Ramos (cell line): ENCODE data around the gene RFX2.
"Not testable (repeated sequence)": the region's sequence is repeated elsewhere in the genome, so short reads cannot be mapped to it uniquely, and the experiment has no call there.

ENCODE experiments used
- in situ Hi-C: fragments of 300-500 bp; cut with MboI; formaldehyde crosslinking; loops from one replicate; pipeline ENCODE4 v1.14.3; 2022; ENCODE audit warnings: low sequenced_read_pairs; ENCODE audit not compliant: unreplicated experiment

The RFX2 gene

DNA sequence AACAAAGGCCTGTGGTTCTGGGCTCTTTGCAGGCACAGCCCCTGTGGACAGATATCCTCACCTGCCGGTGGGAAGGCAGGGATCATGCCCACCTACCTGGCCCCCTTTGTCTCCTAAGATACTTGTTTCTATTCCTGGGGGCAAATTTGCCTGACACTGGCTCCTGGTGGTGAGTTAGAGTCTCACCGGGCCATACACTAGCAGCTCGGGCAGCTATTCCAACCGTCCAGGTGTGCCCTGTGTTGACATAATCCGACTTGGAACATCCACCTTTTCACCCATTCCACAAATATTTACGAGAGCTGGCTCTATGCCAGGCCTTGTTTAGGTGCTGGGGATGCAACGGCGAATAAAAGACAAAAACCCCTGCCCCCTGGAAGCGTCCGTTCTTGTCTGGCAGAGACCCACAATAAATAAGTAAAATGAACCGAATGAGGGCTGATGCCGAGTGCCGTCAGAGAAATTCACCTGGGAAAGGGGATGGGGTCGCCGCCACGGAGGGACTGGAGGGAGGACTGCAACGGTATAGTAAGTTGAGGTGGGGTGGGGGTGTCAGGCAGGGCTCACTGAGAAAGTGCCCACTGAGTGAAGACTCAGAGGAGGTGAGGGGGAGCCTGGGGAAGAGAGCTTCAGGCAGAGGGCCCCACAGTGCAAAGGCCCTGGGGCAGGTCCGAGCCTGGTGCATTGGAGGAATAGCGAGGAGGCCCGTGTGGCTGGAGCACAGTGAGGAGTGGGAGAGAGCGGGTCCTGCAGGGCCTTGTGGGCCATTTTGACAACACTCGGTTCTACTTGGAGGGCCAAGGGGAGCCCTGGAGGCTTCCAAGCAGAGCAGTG lies 89.1 kb downstream of the RFX2 start:
- in situ Hi-C loops = loop anchor here (5.0 kb wide), 1 partner anchor 219 kb away; no protein-coding TSS in a partner anchor

- in situ Hi-C loops = loop anchor here (5.0 kb wide), 1 partner anchor 218 kb away; no protein-coding TSS in a partner anchor
These were observed 90.0 kb downstream of the RFX2 start for GRCh38 chr19:6020166-6020882.

GRCh38 chr19:6018786-6019185 lies 91.5 kb downstream of the RFX2 start:
- in situ Hi-C loops = no loop called here

- in situ Hi-C loops = no loop called here
These were observed 92.7 kb downstream of the RFX2 start for GRCh38 chr19:6017576-6017975.

GRCh38 chr19:6015841-6016545 lies 94.3 kb downstream of the RFX2 start:
- in situ Hi-C loops = no loop called here

DNA sequence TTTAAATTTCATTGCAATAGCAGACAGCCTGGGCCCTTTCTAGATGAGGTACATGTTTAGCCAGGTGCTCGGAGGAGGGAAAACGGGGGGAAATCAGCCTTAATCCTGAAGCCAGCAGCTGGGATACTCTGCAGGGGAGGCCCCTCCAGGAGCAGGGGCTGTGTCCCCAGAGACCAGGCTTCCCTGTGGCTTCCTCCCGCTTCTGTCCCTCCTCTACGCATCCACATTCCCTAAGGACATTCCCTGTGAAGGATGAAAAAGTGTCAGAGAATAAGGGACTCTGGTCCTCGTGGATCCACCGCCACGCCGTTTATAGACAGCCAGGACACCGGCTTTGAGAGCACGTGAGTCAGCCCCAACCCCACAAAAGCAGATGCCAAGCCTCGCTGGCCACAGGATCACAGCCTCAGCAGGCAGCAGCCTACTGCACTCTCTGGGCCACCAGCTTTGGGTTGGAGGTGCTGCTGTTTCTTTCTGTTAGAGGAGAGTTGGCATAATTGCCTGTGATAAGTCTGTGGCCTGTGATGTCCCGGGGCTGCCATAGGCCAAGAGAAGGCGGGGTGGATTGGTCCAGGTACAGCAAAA lies 95.7 kb downstream of the RFX2 start:
- in situ Hi-C loops = no loop called here

- in situ Hi-C loops = no loop called here
These were observed 97.7 kb downstream of the RFX2 start for GRCh38 chr19:6012426-6013170.

- in situ Hi-C loops = no loop called here
These were observed 98.5 kb downstream of the RFX2 start for GRCh38 chr19:6011794-6012193.

GRCh38 chr19:6011206-6011605 lies 99.1 kb downstream of the RFX2 start:
- in situ Hi-C loops = no loop called here

DNA sequence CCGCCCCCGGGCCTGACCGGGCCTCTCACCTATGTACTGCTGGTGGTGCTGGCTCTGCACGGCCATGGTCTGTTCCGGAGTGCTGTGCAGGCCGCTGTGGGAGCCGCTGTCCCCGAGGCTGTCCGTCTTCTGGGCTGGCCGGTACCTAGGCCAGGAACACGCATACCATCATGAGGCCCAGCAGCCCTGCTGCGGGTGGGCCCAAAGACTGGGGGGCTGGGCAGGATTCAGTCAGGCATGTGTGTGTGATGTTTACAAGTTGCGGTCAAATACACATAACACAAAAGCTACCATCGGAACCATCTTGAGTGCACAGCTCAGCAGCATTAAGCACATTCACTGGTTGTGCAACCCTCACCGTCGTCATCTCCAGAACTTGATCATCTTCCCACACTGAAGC lies 100.2 kb downstream of the RFX2 start:
- in situ Hi-C loops = no loop called here

GRCh38 chr19:6007866-6008265 lies 102.4 kb downstream of the RFX2 start:
- in situ Hi-C loops = no loop called here

DNA sequence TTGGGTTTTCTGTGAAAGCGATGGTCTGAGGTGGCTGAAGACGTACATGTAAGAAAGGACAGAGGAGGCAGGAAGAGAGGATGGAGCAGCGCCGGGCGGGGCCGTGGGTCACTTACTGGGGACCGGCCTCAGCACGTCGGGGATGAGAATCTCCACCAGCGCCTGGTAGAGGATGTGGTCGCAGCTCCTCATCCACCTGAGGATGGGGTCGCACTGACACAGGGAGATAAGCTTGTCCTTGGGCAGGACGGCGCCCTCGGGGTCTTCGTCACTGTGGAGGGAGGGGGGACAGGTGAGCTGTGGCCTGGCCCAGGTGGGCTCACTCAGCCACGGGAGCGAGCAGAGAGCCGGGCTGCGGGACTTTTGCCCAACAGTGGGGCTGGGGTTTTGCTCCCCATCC lies 103.4 kb downstream of the RFX2 start:
- in situ Hi-C loops = no loop called here

DNA sequence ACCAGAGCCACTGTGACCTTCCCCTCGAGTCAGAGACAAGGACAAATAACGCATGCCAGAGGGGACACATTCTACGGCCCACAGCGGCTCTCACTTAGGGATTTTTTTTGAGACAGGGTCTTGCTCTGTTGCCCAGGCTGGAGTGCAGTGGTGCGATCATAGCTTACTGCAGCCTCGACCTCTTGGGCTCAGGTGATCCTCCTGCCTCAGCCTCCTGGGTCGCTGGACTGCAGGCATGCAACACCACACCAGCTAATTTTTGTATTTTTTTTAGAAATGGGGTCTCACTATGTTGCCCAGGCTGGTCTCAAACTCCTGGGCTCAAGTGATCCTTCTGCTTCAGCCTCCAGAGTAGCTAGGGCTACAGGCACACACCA lies 104.2 kb downstream of the RFX2 start:
- in situ Hi-C loops = not testable (repeated sequence)

- in situ Hi-C loops = no loop called here
These were observed 104.8 kb downstream of the RFX2 start for GRCh38 chr19:6005321-6006069.

DNA sequence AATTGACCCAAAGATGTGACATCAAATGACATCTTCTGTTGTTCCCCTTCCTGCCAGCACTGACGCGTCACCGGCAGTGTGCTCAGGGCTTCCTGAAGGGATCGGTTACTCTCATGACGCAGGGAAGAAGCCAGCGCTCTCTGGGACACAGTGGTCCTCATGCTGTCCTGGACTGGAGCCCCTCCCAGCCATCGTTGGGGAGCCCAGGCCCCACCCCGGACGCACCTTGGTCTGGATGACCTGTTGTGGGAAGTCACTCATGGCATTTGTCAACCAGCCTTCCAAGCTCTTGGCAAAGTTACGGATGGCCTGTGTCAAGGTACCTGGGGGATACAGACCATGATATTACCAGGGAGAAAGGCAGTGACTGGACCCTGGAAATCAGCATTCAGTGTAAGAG lies 106.3 kb downstream of the RFX2 start:
- in situ Hi-C loops = no loop called here

- in situ Hi-C loops = no loop called here
These were observed 107.7 kb downstream of the RFX2 start for GRCh38 chr19:6002591-6002990.

DNA sequence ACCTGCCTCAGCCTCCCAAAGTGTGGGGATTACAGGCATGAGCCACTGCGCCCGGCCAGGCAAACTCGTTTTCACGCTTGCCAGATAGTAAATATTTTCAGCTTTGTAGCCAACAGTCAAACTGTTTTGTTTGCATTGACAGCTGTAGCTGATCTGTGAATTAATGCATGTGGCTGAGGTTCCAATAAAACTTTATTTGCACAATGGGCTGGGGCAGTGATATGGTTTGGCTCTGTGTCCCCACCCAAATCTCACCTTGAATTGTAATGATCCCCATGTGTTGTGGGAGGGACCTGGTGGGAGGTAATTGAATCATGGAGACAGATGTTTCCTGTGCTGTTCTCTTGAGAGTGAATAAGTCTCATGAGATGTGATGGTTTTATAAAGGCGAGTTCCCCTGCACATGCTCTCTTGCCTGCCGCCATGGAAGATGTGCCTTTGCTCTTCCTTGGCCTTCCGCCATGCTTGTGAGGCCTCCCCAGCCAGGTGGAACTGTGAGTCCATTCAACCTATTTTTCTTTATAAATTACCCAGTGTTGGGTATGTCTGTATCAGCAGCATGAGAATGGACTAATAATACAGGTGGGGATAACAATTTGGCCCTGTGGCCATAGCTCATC lies 110.0 kb downstream of the RFX2 start:
- in situ Hi-C loops = no loop called here

GRCh38 chr19:5999693-6000092 lies 110.6 kb downstream of the RFX2 start:
- in situ Hi-C loops = no loop called here

DNA sequence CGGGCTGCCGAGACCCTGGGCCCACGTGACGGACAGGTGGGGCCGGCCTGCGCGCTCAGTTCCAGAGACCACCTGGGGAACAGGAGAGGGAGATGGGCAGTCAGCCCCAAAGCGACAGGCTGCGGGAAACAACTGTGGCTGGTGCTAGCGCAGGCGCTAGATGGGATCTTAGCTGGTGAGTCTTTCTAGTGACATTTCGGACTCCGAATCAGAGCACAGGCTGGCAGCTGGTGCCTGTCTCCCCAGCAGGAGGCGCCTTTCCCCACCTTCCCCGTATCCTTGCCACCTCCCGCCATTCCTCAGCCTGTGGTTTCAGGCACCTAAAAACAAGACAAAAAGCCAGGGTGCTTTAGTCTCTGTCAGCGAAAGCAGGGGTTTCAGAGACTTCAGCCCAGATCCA lies 112.9 kb downstream of the RFX2 start:
- in situ Hi-C loops = no loop called here
